NCI-H2196 treated with DMSO at 0.1 percent for 48 hours (cell line): ENCODE measurements around the gene CALN1.
"Not testable (repeated sequence)": the region's sequence is repeated elsewhere in the genome, so short reads cannot be mapped to it uniquely, and the experiment has no call there.

Source experiments
- DNase-seq: peaks from one replicate; lab custom pipeline; 2025; ENCODE audit not compliant: unreplicated experiment; lab: John Stamatoyannopoulos, UW

CALN1 gene

DNA sequence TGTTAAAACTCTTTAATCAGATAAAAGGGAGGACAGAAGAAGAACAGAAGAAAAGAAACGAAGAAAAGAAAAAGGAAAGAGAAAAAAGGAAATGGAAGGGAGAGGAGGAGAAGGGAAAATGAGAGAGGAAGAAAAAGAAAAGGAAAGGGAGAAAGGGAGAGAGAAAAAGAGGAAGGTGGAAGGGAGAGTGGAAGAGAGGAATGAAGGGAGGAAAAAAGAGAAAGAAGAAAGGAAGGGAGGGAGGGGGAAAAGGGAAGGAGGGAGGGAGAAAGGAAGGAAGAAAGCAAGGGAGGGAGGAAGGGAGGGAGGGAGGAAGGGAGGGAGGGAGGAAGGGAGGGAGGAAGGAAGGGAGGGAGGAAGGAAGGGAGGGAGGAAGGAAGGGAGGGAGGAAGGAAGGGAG is 305.7 kb downstream of the CALN1 start:
- DNase-seq = no peak

DNA sequence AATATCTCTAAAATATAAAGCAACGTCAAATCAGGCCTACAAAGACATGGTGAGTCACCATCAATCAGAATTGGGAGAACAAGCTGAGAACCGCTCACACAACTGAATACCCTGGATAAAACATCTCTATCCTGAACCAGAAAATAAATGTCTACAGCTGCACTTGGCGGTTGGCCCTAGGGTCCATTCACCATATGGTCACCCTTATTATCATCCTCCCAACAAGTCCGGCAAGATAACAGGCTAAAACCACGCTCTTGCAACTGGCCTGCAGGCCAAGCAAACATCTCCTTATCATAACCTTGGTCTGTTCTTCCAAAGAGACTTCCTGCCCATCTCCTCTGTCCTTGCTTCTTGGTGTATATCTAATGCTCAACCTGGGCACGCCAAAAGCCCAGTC is 310.7 kb downstream of the CALN1 start:
- no peak for DNase-seq

DNA sequence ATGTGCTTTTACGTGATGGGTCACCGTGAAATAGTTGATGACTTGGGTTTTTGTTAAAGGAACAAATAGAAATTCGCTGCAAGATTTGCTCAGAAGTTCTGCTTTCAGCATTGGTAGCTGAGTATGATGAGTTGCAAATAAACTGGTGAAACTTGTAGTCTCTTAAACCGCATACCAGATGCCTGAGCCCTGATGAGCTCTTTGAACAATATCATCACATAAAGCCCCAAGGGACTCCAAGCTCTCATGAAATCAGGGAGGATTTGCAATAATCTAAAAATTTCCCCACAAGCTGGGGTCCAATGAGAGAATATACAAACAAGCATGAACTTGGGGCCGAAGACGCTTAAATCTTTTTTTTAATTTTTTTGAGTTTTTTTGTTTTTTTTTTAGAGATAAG is 312.4 kb downstream of the CALN1 start:
- DNase-seq = no peak

DNA sequence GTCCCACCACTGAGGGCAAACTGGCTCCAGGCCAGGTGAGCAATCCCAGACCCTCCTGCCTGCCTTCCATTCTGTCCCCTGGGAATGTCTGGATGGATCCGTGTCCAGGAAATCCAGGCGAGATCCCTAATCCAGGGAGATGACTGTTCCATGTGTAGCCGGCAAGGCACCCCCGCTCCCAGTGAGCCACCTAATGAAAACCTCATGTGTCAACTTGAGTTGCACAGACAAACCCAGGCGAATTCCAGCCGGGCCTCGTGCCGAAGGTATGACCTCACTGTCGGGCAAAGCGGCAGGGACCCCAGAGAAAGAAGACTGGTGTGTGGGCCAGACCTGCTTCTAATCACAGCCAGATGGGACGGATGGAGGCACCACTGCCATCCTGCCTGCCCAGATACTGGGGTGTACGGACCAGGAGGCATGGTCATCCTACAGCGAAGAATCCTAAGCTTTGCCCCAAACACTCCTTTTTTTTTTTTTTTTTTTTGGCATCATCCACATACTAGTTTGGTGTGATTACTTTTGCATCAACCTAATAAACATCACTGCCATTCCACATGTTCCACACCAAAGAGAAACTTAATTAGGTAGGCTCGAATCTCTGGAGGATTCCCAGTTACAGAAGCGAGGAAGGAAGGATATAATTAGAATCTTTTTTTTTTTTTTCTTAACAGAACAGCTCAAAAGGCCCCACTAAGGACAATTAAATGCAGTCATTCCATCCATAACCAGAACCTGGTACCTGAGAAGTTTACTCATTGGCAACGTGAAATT is 313.1 kb downstream of the CALN1 start:
- no peak for DNase-seq

DNA sequence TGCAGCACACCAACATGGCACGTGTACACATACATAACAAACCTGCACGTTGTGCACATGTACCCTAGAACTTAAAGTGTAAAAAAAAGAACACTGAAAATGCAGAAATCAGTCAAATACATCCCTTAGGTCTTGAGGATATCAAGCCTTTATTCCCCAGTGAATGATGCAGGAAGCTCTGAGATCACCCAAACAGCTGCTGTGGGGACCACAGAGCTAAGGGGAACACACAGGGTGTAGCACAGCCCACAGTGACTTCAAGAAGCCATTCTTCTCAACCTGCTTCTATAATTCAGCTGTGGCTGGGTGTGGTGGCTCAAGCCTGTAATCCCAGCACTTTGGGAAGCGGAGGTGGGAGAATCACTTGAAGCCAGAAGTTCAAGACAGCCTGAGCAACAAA is 314.9 kb downstream of the CALN1 start:
- no peak for DNase-seq

DNA sequence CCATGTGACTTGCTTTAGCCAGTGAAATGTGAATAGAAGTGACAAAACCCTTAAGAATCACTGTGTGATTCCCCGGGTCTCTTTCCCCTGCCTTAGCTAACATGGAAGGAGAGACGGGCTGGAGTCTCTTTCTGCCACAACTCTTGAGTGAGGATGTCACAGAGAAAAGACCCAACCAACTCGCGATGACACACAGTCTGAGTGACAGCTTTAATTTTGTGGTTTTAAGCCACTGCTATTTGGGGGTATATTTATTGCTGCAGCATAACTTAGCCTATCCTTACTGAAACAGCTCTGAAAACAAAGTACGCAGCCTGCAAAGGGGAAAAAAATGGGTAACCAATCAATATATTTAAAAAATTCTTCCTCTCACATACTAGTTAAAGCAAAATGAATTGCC is 319.4 kb downstream of the CALN1 start:
- DNase-seq = no peak

DNA sequence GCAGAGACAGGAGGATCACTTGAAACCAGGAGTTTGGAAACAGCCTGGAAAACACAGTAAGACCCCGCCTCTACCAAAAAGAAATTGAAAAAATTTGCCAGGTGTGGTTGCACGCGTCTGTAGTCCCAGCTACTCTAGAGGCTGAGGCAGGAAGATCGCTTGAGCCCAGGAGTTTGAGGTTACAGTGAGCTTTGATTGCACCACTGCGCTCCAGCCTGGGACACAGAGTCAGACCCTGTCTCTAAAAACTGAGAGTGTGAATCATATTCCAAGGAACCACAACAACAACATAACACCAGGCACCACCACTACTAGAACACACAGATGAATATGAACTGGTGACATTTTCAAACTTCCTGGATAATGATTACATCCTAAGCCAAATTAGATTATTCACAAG is 324.2 kb downstream of the CALN1 start:
- no peak for DNase-seq

DNA sequence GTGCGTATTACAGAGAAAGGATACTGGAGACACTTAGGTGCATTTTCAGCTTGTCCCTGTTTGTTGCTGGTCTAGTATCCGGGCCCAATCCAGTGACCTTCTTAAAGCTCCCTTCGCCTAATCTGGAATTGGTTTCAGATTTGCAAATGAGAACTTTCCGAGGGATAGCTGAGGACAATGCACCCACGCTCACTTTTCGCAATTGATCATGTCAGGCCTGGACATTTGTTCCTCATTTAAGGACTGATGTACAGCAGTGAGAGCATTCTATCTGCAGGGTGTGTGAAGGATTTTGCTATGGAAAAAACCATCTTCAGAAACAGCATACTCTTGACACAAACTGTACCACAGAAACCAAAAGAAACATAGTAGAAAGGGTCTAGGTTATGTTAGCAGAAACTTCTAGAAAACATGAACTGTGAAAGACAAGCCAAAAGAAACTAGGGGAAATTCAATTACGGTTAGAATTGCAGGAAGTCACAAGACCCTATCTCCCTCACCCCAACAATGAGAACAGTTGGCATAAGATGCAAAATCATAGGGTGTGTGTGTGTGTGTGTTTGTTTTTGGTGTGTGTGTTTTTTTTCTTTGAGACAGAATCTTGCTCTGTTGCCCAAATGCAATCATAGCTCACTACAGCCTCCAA is 331.1 kb downstream of the CALN1 start:
- no peak for DNase-seq

DNA sequence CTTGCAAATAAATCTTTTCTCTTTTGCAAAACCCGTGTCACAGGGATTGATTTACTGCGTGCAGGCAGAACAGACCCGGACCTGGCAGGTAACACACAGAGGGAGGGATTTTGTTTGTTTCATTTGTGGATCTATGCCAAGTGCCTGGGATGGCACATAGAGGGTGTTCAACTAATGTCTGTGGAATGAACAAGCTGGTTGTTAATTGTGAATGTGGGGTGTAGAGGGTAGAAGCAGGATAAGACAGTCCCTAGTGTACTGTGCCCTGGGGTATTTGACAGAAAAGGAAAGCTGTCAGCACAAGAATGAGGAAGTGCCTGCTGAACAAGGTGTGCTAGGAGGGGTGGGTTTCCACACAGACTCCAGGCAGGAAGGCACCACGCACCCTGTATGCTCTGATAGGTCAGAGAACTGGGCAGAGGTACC is 331.8 kb downstream of the CALN1 start:
- no peak for DNase-seq

DNA sequence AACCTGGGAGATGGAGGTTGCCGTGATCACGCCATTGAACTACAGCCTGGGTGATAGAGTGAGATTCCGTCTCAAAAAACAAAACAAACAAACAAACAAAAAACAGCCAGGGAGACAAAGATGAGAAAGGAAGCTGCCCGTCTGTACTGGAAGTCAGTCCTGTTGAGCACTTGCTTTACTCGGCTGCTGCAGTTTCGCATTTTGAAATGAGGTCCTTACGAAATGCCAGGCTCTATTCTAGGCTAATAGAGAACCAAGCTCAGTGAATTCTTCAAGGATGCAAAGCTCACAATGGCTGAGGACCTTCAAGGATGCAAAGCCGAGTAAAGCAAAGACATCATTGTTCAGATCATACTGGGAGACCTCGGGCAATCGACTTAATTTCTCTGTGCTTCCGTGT is 333.3 kb downstream of the CALN1 start:
- DNase-seq = no peak

DNA sequence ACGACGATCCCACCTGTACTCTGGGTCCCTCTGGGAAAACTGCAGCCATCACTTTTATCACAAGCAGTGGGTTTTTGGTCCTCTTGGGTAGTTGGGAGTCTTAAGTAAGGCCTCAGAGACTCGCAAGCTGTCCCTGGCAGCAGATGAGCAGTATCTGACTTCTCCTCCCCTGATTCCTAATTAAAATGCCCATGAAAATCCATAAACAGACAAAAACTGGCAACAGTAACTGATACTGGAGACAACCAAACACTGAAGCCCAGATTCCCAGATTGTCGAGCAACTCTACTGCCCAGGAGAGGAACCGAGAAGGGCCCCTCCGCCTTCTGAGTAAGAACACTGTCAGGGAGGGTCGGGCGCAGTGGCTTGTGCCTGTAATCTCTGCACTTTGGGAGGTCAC is 333.8 kb downstream of the CALN1 start:
- DNase-seq = no peak

DNA sequence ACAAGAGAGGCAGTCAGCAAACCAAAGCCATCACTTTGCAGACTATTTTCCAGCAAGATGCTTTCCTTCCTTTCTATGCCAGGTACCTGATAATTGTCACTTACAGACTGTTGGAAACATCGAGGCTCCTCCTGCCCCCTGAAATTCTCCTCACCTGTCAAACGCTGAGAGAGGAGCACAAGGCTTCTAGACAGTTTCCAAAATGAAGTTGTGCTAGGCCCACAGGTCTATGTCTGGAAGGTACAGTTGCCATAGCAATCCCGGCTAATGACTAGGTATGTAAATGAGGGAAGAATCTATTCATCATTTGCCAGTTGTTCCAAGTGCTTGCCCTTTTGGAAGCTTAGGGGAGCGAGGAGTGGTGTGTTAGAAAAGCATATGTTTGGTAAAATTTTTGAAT is 334.4 kb downstream of the CALN1 start:
- DNase-seq = no peak

DNA sequence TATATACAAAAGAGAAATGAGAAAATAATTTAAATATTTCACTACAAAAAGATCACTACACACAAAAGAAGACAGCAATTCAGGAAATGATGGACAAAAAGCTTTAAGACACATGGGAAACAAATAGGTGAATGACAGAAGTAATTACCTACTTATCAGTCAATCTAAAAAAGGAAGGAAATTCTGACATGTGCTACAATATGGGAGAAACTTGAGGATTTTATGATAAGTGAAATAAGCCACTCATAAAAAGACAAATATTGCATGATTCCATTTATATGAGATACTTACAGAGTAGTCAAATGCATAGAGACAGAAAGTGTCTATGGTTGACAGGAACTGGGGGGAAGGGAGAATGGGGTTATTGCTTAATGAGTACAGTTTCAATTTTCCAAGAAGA is 339.2 kb downstream of the CALN1 start:
- no peak for DNase-seq

DNA sequence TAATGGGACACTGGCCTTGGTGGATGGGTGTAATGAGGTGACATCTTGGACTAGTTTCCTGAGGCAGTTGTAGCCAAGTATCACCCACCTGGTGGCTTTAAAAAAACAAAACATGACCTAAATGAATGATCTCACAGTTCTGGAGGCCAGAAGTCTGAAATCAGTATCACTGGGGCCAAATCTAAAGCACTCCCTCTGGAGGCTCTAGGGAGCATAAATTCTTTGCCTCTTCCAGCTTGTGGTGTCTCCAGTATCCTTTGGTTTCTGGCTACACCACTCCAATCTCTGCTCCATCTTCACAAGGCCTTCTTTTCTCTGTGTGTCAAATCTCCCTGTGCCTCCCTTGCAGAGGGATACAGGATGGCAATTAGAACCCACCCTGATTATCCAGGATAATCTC is 342.9 kb downstream of the CALN1 start:
- DNase-seq = no peak

DNA sequence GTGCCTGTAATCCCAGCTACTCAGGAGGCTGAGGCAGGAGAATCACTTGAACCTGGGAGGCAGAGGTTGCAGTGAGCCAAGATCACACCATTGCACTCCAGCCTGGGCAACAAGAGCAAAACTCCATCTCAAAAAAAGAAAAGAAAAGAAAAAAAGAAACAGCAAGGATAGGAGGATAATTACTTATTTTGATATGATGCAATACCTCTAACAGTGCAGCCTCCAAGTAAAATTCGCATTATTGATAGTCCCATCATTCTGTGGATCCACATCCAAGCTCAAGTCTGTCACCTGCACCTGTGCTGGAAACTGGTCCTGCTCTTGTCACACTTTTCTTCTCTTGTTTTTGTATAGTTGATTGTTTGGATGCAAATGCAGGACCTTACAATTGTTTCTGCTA is 346.4 kb downstream of the CALN1 start:
- not testable (repeated sequence) for DNase-seq

DNA sequence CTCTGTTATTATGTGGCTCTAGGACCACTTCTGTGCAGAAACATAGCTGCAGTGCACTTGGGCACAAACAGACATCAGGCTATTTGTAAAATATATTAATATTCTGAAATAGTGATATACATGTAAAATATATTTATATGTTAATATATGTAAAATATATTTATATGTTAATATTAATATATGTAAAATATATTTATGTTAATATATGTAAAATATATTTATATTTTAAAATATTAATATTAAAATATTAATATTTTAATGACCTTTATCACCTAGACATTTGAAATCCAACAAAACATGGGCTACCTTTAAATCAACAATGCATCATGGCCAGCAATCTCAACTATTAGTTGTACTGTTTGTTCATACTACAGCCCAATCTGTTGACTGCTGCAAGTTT is 347.2 kb downstream of the CALN1 start:
- no peak for DNase-seq

DNA sequence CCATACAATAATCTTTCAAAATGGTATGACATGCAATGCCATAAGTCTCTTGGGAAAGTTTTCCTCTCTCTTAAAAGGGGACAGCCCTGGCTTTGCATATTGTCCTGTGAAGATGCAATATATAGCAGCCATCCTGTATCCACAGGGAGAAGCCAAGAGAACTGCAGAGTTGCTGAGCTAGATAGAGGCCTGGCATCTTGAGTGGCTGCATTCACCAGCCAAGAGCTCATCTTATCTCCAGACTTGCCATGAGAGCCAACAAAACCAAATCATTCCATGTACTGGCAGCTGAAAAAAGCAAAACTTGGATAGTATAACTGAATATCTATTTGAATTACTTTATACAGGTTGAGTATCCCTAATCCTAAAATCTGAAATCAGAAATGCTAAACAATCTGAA is 348.8 kb downstream of the CALN1 start:
- DNase-seq = no peak

DNA sequence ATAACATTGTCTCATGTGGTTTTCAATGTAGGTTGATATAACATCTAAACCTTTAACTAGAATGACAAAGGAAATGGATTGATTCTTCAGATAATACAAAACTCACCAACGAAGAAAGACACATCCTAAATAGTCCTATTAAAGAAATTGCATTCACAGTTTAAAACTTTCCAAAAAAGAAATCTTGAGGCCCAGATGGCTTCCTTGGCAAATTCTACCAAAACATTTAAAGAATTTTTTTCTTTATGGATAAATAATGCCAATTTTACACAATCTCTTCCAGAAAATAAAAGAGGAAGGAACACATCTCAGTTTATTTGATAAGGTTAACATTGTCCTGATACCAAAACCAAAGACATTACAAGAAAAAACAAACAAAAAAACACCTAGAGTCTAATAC is 349.5 kb downstream of the CALN1 start:
- no peak for DNase-seq

DNA sequence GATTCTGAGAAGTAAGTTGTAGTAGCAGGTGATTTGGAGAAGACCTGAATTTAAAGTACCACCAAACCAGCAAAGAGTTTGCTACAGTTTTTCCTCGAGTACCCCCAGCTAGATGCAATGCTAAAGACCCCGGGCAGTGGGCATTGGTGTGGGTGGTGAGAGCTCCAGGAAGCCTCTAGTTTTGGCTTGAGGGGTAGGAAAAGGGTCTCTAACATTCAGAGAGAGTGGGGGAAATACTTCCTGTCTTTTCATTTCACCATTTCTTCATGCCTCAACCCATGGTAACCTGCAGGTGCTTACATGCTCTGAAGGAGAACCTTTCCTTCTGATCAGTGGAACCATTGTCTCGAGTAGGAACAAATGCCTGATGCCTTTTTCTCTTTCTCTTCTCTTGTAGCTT is 352.2 kb downstream of the CALN1 start:
- no peak for DNase-seq

DNA sequence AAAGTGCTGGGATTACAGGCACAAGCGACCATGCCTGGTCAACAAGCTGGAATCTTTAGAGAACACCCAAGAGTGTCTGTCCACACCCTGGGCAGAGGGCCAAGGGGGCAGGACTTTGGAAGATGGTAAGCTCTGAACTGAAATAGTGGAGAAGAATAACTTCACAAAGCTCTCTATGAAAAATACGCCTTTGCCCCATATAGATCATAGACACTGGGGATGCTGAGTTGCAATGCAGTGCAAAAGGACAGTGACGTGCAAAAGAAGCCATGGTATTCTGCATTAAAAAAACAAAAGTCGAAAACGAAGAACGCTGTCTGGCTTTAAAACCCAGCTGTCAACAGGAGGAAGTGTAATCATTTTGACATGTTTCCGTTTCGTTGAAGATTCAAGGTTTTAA is 353.6 kb downstream of the CALN1 start:
- no peak for DNase-seq

DNA sequence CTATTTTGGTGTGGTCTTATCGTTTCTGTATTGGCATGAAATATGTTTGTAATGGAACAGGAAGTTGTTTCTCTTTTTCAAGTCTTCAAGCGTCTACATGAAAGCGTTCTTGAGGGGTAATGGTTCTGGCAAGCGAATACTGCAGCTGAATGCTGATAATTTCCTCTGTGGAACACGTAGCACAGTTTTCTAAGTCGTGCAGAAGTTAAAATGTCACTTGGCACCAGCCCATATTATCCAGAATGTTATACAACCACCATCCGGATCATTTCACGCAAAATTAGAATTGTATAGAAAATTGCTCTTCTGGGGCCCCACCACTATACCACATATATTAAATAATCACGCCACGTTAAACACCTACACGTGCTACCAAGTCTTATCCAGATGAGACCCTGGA is 354.3 kb downstream of the CALN1 start:
- DNase-seq = no peak

DNA sequence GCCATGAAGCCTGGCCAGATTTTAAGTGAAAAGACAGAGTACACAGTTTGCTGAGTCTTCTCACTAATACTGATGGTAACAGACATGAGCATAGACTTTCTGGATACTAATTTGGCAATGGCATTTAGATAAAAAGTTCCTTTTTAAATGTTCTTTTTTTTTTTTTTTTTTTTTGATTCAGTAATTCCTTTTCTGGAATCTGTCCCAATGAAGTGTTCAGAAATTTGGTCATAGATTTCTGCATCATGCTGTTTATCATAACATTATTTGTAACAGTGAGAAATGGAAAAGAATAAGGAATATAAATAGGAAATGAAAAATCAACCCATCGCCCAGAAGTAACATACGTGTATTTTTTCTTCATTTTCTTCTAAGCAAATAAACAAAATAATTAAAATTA is 354.9 kb downstream of the CALN1 start:
- no peak for DNase-seq

DNA sequence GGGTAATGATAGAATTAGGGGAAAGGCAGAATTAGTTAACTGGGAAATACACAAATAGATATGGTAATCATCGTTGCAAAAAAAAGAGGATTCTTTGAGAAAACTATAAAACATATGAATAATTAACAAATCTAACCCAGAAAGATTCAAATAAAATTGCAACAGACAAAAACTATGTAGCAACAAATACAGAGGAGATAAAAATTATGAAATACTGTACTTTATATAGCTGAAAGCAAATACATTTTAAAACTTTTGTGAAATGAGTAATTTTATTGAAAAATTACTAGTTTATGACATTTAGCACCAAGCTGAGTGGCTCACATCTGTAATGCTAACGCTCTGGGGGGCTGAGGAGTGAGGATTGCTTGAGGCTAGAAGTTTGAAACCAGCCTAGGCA is 356.7 kb downstream of the CALN1 start:
- no peak for DNase-seq
